Fibroblast of lung (primary cell): ENCODE data around the gene UTP25.

Source experiments
- CTCF ChIP-seq, 2 donors: IDR thresholded peaks in 1 of 2; conservative IDR thresholded peaks in 1 of 2; 1 replicate in 1 of 2; 2 replicates in 1 of 2; pipeline ENCODE4 v1.5.1; 2011 to 2012; ENCODE audit warnings: low read length in 2 of 2, control low read depth in 1 of 2, inconsistent platforms in 1 of 2, low read depth in 1 of 2, mild to moderate bottlenecking in 1 of 2
- EZH2 ChIP-seq: IDR thresholded peaks from 2 replicates; pipeline ENCODE4 v1.5.1; 2012; ENCODE audit warnings: low read length, control low read depth, mild to moderate bottlenecking; ENCODE audit errors: missing control alignments

DNA sequence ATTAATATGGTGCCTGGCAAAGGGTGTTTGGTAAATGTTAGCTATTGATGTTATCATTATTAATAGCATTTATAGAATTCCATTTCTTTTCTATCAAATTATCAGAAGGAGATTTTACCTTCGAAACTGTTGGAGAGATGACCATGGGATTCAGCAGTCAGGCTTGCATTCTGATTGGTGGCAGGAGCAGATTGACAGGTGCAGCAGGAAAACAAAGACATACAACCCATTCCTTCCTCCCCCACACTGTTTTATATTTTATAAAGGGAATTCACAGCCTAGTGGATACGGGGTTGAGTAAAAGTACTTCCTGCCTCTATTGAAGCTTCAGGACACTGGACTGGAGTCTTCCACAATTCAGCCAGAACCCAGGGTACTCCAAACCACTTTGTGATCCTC lies 55.2 kb downstream of the UTP25 start:
- no peak for TF ChIP-seq CTCF (conservative IDR thresholded peaks at IDR 0.05 in 1 of 2, IDR thresholded peaks at IDR 0.05 in 1 of 2; ENCODE audit: low read depth in 1 of 2, low read length in 2 of 2)
- TF ChIP-seq EZH2, result no peak
